Left ventricle myocardium inferior (tissue), 1 donor: ENCODE results near the gene ANKMY1. TPM values are rescaled to one million over a fixed set of nuclear protein-coding genes. Genes with fewer than 3 reads are reported as not detected.
A peak's percentile ranks its signal among the peaks of the same experiment; 100 is the strongest.

ENCODE experiments used
- DNase-seq: peaks from one replicate; pipeline ENCODE4 v3.0.0-alpha.2; 2020
- H3K27ac ChIP-seq: fragments of 200-600 bp; replicated peaks from 2 replicates; pipeline ENCODE4 v1.8.0; 2021
- H3K27me3 ChIP-seq: fragments of 200-600 bp; 2 replicates; pipeline ENCODE4 v1.8.0; 2021; ENCODE audit warnings: low read depth
- H3K36me3 ChIP-seq: fragments of 200-600 bp; 2 replicates; pipeline ENCODE4 v1.8.0; 2021
- H3K4me1 ChIP-seq: fragments of 200-600 bp; 2 replicates; pipeline ENCODE4 v1.8.0; 2021
- H3K4me3 ChIP-seq: fragments of 200-600 bp; 2 replicates; pipeline ENCODE4 v1.8.0; 2021; ENCODE audit warnings: mild to moderate bottlenecking, moderate library complexity
- H3K9me3 ChIP-seq: fragments of 200-600 bp; replicated peaks from 2 replicates; pipeline ENCODE4 v1.8.0; 2021
- intact Hi-C: fragments of 100-400 bp; cut with micrococcal nuclease; formaldehyde crosslinking; loops from one replicate; pipeline ENCODE4 v1.11.0; 2022
- total RNA-seq: library from RNA; stranded (reverse); fragmentation: NEBNext Ultra II Directional; extraction: Animal tissue kit (Norgen Biotek cat#: 25700); gene quantifications from one replicate; pipeline ENCODE4 v1.2.1, GENCODE V29; 2021
- TF ChIP-seq, protein P1 (sequence below): fragments of 200-600 bp; IDR thresholded peaks from 2 replicates; pipeline ENCODE4 v1.8.0; 2021; ENCODE audit warnings: antibody characterized with exemption, mild to moderate bottlenecking, borderline replicate concordance
- donor health status: DM: no; HTN: yes; CAD: no; lungs with severe emphysema.

ANKMY1 gene
- total RNA-seq, 1 donor from 2014 or later, result 4.0 TPM

DNA sequence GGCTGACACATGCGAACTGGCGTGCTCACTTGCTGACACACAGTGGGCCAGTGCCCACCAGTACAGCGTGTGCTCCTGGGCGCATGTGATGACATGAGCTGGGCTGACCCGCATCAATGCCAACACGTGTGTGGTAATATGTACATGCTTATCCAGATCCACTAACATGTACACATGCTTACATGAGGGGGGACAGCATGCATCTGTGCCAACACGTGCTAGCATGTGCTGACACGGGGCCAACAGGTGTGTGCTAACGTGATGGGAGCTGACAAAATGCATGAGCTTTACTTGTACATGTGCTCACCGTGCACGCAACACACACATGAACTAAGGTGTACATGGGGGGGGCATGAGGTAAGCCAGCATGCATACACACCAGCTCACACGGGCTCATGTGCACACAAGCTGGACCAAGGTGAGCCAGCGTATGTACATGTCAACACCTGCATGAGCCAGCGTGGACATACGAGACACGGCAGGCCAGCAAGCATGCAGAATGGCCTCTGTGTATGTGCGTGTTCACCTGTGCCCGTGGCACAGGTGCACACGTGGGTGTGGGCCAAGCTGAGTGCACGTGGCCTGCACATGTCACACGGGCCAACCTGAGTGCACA lies 93.8 kb downstream of the ANKMY1 start:
- Histone ChIP-seq H3K27ac (no peak overlapping the region), H3K4me1 (peaks cover 20% of the 10 kb centered on the region), H3K27me3 (peaks cover 1% of the 10 kb centered on the region), H3K9me3 (no peaks in the 10 kb centered on the region), H3K36me3 (peaks cover 25% of the 10 kb centered on the region), H3K4me3 (no peak overlapping the region)
- TF ChIP-seq, protein P1, sequence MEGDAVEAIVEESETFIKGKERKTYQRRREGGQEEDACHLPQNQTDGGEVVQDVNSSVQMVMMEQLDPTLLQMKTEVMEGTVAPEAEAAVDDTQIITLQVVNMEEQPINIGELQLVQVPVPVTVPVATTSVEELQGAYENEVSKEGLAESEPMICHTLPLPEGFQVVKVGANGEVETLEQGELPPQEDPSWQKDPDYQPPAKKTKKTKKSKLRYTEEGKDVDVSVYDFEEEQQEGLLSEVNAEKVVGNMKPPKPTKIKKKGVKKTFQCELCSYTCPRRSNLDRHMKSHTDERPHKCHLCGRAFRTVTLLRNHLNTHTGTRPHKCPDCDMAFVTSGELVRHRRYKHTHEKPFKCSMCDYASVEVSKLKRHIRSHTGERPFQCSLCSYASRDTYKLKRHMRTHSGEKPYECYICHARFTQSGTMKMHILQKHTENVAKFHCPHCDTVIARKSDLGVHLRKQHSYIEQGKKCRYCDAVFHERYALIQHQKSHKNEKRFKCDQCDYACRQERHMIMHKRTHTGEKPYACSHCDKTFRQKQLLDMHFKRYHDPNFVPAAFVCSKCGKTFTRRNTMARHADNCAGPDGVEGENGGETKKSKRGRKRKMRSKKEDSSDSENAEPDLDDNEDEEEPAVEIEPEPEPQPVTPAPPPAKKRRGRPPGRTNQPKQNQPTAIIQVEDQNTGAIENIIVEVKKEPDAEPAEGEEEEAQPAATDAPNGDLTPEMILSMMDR, result no peak
- intact Hi-C loops, result no loop called here
- DNase-seq, result no peak

DNA sequence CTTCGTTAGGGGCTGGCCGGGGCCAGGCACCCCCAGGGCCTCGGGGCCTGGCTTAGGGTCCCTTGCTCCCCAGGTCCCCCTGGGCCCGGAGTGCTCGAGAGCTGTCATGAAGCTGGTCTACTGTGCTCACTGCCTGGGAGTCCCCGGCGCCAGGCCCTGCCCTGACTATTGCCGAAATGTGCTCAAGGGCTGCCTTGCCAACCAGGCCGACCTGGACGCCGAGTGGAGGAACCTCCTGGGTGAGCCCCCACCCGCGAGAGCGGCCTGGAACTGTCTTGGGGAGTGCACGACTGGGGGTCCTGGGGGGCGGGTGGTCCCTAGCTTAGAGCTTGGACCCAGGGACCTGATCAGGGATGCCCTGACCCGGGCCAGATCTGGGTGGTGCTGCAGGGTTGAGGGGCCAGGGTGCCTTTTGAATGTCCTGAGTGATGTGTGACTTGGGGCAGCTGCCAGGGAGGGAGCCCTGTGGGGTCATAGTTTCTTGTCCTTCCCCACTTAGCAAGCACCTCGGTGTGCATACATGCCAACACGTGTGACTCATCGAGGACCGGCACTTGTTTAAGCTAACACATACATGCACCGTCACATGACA lies 94.4 kb downstream of the ANKMY1 start:
- DNase-seq, result peak; percentile 13
- H3K4me3 ChIP-seq, result no peak overlapping the region
- peaks cover 25% of the 10 kb centered on the region for H3K36me3 ChIP-seq
- H3K27me3 ChIP-seq, result peaks cover 7% of the 10 kb centered on the region
- TF ChIP-seq, protein P1, result no peak
- H3K4me1 ChIP-seq, result peaks cover 20% of the 10 kb centered on the region
- no peak overlapping the region for H3K27ac ChIP-seq
- intact Hi-C loops, result no loop called here
- H3K9me3 ChIP-seq, result no peaks in the 10 kb centered on the region

DNA sequence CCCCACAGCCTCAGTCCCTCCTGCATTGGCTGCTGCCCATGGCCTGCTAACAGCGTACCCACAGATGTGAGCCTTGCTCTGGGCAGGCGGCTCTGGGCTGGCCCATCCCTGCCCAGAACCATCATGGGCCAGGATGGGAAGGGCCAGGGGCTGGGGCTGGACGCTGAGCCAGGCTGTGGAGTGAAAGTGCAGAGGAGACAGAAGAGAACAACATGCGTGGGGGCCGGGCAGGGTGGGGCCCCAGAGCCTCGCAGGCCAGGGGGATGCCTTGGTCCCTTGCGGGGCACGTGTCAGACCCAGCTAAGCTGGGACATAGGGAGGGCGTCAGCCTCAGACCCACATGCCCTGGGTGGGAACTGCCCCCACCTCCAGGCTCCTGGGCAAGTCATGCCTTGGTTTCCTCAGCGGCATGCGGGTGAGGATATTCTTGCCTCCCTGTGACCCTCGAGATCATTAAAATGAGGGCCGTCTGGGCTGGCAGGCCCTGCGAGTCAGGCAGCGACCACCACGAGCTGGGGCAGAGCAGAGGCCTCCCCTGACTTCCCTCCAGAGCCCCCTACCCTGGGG lies 95.0 kb downstream of the ANKMY1 start:
- Histone ChIP-seq H3K9me3 (no peaks in the 10 kb centered on the region), H3K27ac (no peak overlapping the region), H3K36me3 (peaks cover 25% of the 10 kb centered on the region), H3K4me3 (no peak overlapping the region), H3K4me1 (peaks cover 20% of the 10 kb centered on the region), H3K27me3 (peaks cover 10% of the 10 kb centered on the region)
- intact Hi-C loops, result no loop called here
- DNase-seq, result no peak
- TF ChIP-seq, protein P1, result no peak

DNA sequence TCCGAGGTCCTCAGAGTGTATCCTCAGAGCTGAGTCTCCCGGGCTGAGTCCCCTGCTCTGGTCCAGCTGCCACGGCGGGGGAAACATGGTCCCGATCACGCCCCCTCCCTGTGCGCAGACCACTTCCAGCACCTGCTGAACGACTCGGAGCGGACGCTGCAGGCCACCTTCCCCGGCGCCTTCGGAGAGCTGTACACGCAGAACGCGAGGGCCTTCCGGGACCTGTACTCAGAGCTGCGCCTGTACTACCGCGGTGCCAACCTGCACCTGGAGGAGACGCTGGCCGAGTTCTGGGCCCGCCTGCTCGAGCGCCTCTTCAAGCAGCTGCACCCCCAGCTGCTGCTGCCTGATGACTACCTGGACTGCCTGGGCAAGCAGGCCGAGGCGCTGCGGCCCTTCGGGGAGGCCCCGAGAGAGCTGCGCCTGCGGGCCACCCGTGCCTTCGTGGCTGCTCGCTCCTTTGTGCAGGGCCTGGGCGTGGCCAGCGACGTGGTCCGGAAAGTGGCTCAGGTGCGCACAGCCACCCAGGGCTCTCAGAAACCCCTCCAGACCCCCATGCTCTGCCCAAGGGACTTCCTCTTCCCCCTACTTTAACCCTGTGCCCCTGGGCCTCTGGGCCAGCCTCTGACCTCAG lies 95.6 kb downstream of the ANKMY1 start:
- peaks cover 26% of the 10 kb centered on the region for H3K4me1 ChIP-seq

DNA sequence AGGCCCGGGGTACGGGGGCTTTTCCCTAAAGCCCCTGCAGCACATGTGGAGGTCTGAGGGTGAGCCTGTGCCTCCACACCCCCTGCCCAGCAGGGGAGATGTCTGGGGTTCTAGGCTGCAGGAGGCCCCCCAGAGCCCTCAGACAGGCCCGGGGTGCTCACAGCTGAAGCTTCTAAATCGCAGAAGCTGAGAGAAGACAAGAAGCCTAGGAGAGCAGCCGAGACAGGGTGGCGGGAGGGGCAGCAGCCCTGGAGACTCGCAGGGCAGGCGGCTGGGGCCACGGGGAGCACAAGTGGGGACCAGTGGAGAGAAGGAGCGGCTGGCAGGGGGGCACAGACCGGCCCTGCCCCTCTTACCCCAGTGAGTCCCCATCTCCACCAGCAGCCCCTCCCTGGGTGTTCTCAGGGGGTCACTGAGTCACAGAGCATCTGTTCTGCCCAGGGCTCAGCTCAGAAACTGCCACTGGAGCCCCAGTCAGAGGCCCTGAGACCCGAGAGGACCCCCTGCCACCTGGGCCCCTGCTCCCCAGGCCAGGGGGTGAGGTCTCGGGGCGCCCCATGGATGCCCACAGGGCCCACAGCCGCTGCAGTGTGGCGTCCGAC lies 96.2 kb downstream of the ANKMY1 start:
- TF ChIP-seq, protein P1, result no peak
- peaks cover 26% of the 10 kb centered on the region for H3K4me1 ChIP-seq
- no peak overlapping the region for H3K27ac ChIP-seq
- peaks cover 25% of the 10 kb centered on the region for H3K36me3 ChIP-seq
- DNase-seq, result peak; percentile 7
- H3K27me3 ChIP-seq, result peaks cover 22% of the 10 kb centered on the region
- H3K4me3 ChIP-seq, result no peak overlapping the region
- intact Hi-C loops, result no loop called here
- no peaks in the 10 kb centered on the region for H3K9me3 ChIP-seq

More for the DNA sequence above, 95.6 kb downstream of the ANKMY1 start:
- no peak for DNase-seq
- Histone ChIP-seq H3K9me3 (no peaks in the 10 kb centered on the region), H3K27ac (no peak overlapping the region), H3K4me3 (no peak overlapping the region), H3K36me3 (peaks cover 25% of the 10 kb centered on the region), H3K27me3 (peaks cover 16% of the 10 kb centered on the region)
- TF ChIP-seq, protein P1, result no peak
- intact Hi-C loops, result no loop called here
